Skeletal muscle tissue (tissue), 4 donors: ENCODE data around the gene SLC22A17. TPM values are rescaled to one million over a fixed set of nuclear protein-coding genes. Genes with fewer than 3 reads are reported as not detected.
A peak's percentile ranks its signal among the peaks of the same experiment; 100 is the strongest.

ENCODE experiments used
- H3K27ac ChIP-seq: one replicate; pipeline ENCODE4 v1.7.0; 2013; ENCODE audit warnings: mild to moderate bottlenecking, low read depth, low read length, inconsistent platforms
- H3K27me3 ChIP-seq, 3 donors: one replicate each; pipeline ENCODE4 v1.7.0; 2013; ENCODE audit warnings: low read length in 3 of 3; ENCODE audit not compliant: control insufficient read depth in 3 of 3, insufficient read depth in 3 of 3
- H3K36me3 ChIP-seq, 3 donors: one replicate each; pipeline ENCODE4 v1.7.0; 2013; ENCODE audit warnings: low read length in 3 of 3; ENCODE audit not compliant: control insufficient read depth in 3 of 3, insufficient read depth in 3 of 3
- H3K4me1 ChIP-seq, 3 donors: one replicate each; pipeline ENCODE4 v1.7.0; 2013; ENCODE audit warnings: low read length in 3 of 3, mild to moderate bottlenecking in 3 of 3; ENCODE audit not compliant: control insufficient read depth in 3 of 3, insufficient read depth in 3 of 3
- H3K4me3 ChIP-seq, 3 donors: one replicate each; pipeline ENCODE4 v1.7.0; 2013; ENCODE audit warnings: low read length in 3 of 3
- H3K9ac ChIP-seq, 3 donors: one replicate each; pipeline ENCODE4 v1.7.0; 2013; ENCODE audit warnings: low read length in 3 of 3, mild to moderate bottlenecking in 3 of 3, moderate library complexity in 2 of 3, low read depth in 1 of 3
- H3K9me3 ChIP-seq, 3 donors: one replicate each; pipeline ENCODE4 v1.7.0; 2013; ENCODE audit warnings: low read length in 3 of 3; ENCODE audit not compliant: control insufficient read depth in 3 of 3
- total RNA-seq: library from RNA; depleted of rRNA; stranded (reverse); fragments of >200 nt; gene quantifications from one replicate; pipeline ENCODE4 v1.2.3, GENCODE V29; 2014
- donor health status: Osteomylitis.

Gene SLC22A17
- total RNA-seq, 1 donor from 2014 or later = 12.5 TPM

DNA sequence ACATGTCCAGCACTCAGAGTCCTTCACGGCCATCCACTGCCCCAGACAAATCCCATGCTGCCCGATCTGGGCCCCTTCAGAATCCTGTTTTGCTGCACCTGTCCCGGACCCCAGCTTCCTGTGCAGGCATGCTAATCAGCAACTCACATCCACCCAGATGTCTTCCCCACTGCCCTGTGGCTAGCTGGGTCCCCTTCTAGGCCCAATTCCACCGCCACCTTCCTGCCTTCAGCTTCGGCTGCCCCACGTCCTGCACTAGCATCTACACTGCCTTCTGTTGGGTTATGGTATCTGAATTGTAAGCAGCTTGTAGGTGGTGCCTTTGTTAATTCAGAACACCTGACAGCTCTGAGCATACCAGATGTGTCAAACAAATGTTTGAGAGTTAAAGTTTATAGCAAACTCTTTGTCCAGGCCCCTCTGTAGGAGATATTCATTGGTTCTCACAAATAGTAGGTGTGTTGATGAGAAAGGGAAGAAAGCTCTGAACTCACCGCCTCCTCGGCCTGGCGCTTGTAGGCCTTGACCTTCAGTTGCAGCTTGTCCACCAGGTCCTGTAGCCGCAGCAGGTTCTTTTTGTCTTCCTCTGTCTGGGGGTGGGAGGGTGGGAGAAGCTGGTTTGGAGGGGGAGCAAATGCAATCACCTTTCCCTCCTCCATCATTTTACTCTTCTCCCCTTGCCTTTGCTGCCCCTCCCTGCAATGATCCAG, 30.2 kb upstream of the SLC22A17 start:
- no peak overlapping the region for H3K27ac ChIP-seq
- no peaks in the 10 kb centered on the region for H3K4me1 ChIP-seq
- peaks cover 0 to 14% (median 0%) of the 10 kb centered on the region in 3 donors for H3K27me3 ChIP-seq
- H3K36me3 ChIP-seq = peaks cover 3 to 68% (median 33%) of the 10 kb centered on the region in 3 donors
- H3K9ac ChIP-seq = no peak overlapping the region
- no peak overlapping the region for H3K4me3 ChIP-seq
- H3K9me3 ChIP-seq = no peaks in the 10 kb centered on the region

DNA sequence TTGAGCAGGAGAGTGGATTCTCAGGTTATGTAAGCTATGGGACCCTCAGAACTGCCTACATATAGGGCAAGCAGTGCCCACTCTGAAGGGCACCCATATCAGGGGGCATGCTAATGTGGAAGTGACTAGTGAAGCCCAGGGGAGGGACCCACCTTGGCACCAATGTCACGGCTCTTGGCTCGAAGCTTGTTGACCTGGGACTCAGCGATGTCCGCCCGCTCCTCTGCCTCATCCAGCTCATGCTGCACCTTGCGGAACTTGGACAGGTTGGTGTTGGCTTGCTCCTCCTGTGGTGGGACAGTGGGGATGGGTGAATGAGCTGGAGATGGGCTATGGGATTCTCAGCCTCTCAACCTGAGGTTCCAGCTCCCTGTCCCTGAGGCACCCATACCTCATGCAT, 29.6 kb upstream of the SLC22A17 start:
- no peaks in the 10 kb centered on the region for H3K4me1 ChIP-seq
- H3K9ac ChIP-seq = no peak overlapping the region
- H3K27me3 ChIP-seq = peaks cover 0 to 11% (median 0%) of the 10 kb centered on the region in 3 donors
- H3K9me3 ChIP-seq = no peaks in the 10 kb centered on the region
- H3K27ac ChIP-seq = no peak overlapping the region
- H3K4me3 ChIP-seq = no peak overlapping the region
- H3K36me3 ChIP-seq = peaks cover 3 to 62% (median 27%) of the 10 kb centered on the region in 3 donors

DNA sequence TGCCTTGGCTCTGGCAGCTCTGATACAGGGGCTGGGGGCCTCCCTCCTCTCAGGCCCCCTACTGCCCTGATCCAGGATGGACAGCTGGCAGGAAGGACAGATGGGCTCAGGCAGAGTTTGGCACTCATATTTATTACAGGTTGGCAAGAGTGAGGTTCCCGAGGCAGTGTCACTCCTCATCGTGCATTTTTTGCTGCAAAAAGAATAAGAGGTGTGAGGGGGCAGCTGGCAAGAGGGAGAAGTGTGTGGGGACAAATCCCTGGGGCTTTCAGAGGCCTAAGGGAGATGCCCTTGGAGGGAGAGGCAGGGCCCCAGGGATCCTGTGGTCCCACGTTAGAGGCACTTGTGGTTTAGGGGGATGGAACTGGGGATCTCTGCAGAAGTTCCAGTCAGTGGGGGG, 29.2 kb upstream of the SLC22A17 start:
- no peak overlapping the region for H3K9ac ChIP-seq
- no peaks in the 10 kb centered on the region for H3K4me1 ChIP-seq
- no peak overlapping the region for H3K27ac ChIP-seq
- no peaks in the 10 kb centered on the region for H3K9me3 ChIP-seq
- peaks cover 3 to 58% (median 25%) of the 10 kb centered on the region in 3 donors for H3K36me3 ChIP-seq
- no peak overlapping the region for H3K4me3 ChIP-seq
- peaks cover 0 to 9% (median 0%) of the 10 kb centered on the region in 3 donors for H3K27me3 ChIP-seq

DNA sequence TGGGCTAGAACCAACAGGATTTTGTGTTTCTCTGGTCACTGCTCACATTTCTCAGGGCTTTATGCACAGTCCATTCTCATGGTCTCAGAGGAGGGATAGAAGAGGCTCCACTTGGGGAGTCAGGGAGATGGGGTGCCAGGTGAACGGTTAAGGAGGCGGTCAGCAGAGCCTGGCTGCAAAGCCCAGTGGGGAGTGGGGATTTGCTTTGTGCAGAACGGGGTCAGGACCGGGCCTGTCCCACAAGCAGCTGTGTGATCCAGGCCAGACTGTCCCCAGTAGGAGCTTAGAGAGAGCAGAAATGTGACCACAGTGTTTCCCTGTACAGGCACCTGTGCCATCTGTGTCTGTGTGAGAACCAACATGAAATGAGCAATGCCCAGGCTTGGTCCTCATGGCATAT, 28.3 kb upstream of the SLC22A17 start:
- Histone ChIP-seq H3K9me3 (no peaks in the 10 kb centered on the region), H3K4me1 (no peaks in the 10 kb centered on the region), H3K9ac (no peak overlapping the region), H3K27me3 (peaks cover 0 to 9% (median 0%) of the 10 kb centered on the region in 3 donors), H3K27ac (no peak overlapping the region), H3K36me3 (peaks cover 3 to 54% (median 22%) of the 10 kb centered on the region in 3 donors), H3K4me3 (no peak overlapping the region)

DNA sequence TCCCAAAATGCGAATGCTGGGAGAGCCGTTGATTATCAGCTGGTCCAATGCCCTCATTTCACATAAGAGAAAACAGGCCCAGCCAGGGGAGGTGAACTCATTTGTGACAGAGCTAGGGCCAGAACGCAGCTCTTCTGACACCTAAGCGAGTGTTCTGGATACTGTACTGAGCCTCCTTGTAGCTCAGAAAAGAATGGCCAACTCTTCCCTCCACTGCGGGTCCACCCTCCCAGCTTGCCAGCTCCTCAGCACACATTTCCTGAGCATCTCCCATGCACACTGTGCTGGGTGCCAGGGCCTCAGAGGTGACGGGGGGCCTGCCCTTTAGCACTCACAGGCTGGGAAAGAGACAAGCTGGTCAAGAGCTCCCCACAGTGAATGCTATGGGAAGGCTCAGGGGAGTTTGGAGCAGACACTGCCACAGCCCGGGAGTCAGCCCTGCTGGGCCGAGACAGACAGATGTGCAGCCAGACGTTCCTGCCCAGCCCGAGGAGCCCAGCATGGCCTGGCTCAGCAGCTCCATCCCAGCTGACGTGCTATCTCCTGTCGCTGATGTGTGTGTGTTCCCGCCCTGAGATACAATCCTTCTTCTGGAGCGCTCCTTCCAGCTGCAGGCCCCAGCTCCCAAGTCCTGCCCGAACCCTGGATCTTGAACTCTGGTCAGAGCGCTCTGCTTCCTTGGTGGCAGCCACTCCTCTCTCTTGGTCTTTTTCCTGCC, 27.7 kb upstream of the SLC22A17 start:
- H3K27me3 ChIP-seq = peaks cover 0 to 9% (median 0%) of the 10 kb centered on the region in 3 donors
- no peaks in the 10 kb centered on the region for H3K4me1 ChIP-seq
- H3K4me3 ChIP-seq = no peak overlapping the region
- no peak overlapping the region for H3K27ac ChIP-seq
- H3K36me3 ChIP-seq = peaks cover 3 to 48% (median 18%) of the 10 kb centered on the region in 3 donors
- no peaks in the 10 kb centered on the region for H3K9me3 ChIP-seq
- no peak overlapping the region for H3K9ac ChIP-seq

DNA sequence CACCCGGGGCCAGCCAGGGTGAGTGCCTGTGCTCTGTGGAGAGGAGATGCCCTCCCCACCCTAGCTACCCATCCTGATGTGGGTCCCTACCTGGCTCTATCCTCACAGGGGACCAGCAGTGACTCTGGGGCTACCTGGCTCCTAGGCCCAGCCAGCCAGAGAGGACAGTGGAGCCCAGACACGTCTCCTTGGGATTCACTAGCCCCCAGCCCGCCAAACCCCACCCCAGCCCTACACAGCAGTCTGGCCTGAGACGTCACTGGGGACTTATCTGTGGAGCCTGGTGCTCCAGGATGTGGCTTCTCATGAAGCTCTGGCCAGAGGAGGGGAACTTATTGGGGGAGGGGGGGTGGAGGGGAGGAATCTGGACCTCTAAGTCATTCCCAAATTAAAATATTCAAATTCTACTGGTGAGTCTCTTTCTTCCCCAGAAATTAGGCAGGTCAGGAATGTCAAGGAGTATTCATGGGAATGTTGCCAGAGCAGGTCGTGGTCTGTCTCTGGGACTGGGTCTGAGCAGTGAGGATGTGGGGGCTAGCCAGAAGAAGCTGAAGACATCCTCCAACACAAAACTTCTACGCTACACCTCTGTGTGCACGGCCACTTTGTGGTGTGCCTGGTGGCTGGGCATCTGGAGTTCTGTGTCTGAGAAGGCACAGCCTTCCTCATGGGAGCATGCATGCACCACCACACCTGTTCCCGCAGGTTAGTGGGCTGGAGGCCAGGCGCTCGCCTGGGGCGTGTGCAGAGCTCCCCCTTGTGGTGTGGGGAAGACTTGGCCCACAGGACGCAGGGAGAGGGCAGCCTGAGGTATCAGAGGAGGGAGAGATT, 26.9 kb upstream of the SLC22A17 start:
- Histone ChIP-seq H3K36me3 (peaks cover 3 to 40% (median 12%) of the 10 kb centered on the region in 3 donors), H3K4me1 (no peaks in the 10 kb centered on the region), H3K4me3 (no peak overlapping the region), H3K9ac (no peak overlapping the region), H3K27me3 (peaks cover 0 to 9% (median 0%) of the 10 kb centered on the region in 3 donors), H3K27ac (no peak overlapping the region), H3K9me3 (no peaks in the 10 kb centered on the region)

DNA sequence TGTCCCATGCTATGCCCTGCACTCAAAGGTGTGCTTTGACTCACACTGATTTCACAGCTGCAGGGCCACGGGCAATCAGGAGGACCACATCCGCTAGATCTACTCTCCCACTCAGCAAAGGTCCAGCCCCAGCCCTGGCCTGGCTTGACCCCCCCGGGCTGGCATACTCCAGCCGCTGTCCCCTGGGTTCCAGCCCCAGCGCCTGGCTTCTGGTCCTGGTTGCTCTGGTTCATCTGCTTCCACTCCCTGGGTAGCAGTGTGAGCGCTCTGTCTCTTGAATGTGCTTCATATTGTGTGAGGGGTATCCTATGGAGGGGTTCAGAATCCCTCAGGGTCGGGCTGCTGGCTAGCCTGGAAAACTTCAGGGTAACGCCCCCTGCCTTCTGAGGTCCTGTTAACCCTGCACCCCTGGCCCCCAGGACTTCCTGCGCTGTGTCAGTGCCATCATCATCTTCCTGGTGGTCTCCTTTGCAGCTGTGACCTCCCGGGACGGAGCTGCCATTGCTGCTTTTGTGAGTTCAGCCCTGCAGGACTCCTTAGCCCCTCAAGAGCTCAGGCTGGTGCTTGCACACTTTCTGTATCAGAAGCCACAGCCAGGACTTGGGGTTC, 26.0 kb upstream of the SLC22A17 start:
- Histone ChIP-seq H3K9ac (no peak overlapping the region), H3K4me1 (no peaks in the 10 kb centered on the region), H3K36me3 (peaks cover 3 to 34% (median 11%) of the 10 kb centered on the region in 3 donors), H3K27ac (no peak overlapping the region), H3K9me3 (no peaks in the 10 kb centered on the region), H3K27me3 (peaks cover 0 to 9% (median 0%) of the 10 kb centered on the region in 3 donors), H3K4me3 (no peak overlapping the region)

DNA sequence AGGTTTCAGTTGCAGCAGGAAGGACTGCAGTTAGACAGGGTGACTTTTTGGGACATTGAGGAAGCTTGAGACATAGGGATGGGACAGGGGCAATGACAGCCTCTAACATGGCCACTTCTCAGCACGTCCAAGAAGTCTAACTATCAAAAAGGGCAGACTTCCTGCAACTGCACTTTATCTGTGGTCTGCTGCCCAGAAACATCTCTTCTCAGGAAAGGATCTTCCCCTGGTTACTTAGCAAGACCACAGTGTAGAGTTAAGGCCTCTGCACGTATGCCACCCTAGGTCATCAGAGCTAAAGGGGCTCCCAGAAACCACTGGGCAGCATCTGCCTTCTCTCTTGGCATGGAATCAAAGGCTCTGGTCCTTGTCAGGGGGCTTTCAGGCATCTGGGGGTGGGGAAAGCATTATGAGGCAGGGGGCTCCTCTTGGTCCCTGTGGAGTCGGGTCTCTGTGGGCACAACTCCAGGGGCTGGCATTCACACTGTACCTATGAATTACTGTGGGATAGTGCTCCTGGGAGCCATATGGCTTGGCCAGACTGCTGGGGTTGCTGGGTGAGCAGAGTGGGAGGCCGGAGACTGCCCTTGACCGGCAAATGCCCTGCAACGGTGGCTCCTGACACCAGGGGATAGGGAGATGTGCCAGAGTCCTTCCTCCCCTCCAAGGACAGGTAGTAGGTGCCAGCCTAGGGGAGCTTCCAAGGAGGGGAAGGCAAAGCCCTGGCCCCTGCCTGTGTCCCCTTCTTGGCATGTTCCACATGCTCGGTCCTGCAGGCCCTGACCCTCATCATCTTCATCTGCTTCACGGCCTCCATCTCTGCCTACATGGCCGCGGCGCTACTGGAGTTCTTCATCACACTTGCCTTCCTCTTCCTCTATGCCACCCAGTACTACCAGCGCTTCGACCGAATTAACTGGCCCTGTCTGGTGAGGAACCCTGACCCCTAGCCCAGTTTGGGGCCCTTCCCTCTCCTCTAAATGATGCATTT, 25.2 kb upstream of the SLC22A17 start:
- H3K36me3 ChIP-seq = peaks cover 3 to 26% (median 8%) of the 10 kb centered on the region in 3 donors
- H3K27me3 ChIP-seq = peaks cover 0 to 9% (median 0%) of the 10 kb centered on the region in 3 donors
- H3K27ac ChIP-seq = no peak overlapping the region
- H3K4me1 ChIP-seq = no peaks in the 10 kb centered on the region
- no peak overlapping the region for H3K4me3 ChIP-seq
- peak overlapping the region in 1 of 3 donors; percentile 21 for H3K9ac ChIP-seq
- H3K9me3 ChIP-seq = no peaks in the 10 kb centered on the region

DNA sequence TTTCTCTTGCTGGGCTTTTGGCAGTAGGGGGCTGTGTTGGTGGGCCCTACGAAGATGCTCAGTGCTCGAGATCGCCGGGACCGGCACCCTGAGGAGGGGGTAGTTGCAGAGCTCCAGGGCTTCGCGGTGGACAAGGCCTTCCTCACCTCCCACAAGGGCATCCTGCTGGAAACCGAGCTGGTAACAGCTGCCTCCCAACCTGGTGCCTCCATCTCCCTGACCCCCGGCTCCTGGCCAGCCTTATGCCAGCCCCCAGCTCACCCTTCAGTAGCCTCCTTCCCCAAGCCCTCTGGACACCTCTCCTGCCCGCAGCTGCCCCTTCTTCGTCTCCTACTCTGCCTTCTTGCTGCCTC, 24.5 kb upstream of the SLC22A17 start:
- H3K9me3 ChIP-seq = no peaks in the 10 kb centered on the region
- peak overlapping the region in 1 of 3 donors; percentile 21 for H3K9ac ChIP-seq
- H3K27ac ChIP-seq = no peak overlapping the region
- no peak overlapping the region for H3K4me3 ChIP-seq
- H3K27me3 ChIP-seq = peaks cover 0 to 9% (median 0%) of the 10 kb centered on the region in 3 donors
- no peaks in the 10 kb centered on the region for H3K4me1 ChIP-seq
- peaks cover under 1 to 19% (median 3%) of the 10 kb centered on the region in 3 donors for H3K36me3 ChIP-seq
